Measurements from ENCODE around the gene RIN3. TPM values are rescaled to one million over a fixed set of nuclear protein-coding genes. Genes with fewer than 3 reads are reported as not detected.

Gene RIN3
- total and polyA plus RNA-seq, 10 of the 15 experiments (the other 5 are each of a cell fraction or from before 2014, with no cell fraction given) = 0.91 to 23.3 (median 6.3) TPM

DNA sequence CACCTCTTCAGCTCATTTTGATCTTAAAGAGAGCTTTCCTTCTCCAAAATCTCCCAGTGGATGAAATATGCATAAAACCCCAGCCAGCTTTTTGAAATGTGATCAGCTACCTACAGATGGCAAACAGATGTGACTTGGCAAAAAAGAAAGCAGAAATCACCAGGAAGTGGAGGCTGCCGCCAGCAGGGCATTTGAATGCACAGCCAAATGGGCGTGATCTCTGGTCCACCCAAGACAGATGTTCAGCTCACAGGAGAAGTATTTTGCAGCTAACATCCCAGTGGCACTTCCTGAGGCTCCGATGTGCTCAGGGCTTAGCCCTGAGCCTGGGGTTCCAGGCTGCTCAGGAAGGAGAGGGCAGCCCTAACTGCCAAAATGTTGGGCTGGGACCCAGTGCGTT is 156.6 kb downstream of the RIN3 start:
- Histone ChIP-seq H3K36me3 (ENCODE audit: control insufficient read depth in 2 of 2, insufficient read depth in 2 of 2, low read length in 1 of 2) (peaks cover 0 to 4% of the 10 kb centered on the region in 2 experiments; a peak in 2 of 4 replicates), H3K9ac (ENCODE audit: control insufficient read depth, insufficient read depth, low read length) (no peak overlapping the region), H3K4me3 (no peak overlapping the region), H3K27me3 (replicated peaks in 1 of 2; ENCODE audit: control insufficient read depth in 2 of 2, insufficient read depth in 2 of 2, low read length in 1 of 2) (no peaks in the 10 kb centered on the region), H3K4me2 (ENCODE audit: control insufficient read depth, insufficient read depth) (peak overlapping the region; percentile 17), H4K20me1 (ENCODE audit: control insufficient read depth, insufficient read depth) (no peaks in the 10 kb centered on the region), H3K79me2 (ENCODE audit: control insufficient read depth, insufficient read depth, low read length) (no peaks in the 10 kb centered on the region), H2AFZ (ENCODE audit: control insufficient read depth, low read depth, low read length) (no peak overlapping the region), H3K4me1 (ENCODE audit: control insufficient read depth, insufficient read depth, low read length) (peaks cover 30% of the 10 kb centered on the region), H3K27ac (ENCODE audit: control insufficient read depth, insufficient read depth) (peak overlapping the region; percentile 7; the same call in 1 of the 2 replicates), H3K9me3 (replicated peaks; ENCODE audit: control insufficient read depth, insufficient read depth, low read length) (no peaks in the 10 kb centered on the region)
- ChIA-PET POLR2A (interaction anchor here (0.6 to 1.3 kb wide), 9 partner anchors 11 to 412 kb away, joined by 3 to 6 read pairs (median 3); no protein-coding TSS in a partner anchor), SMC1A (ENCODE audit: uncharacterized antibody, unreplicated experiment) (interaction anchor here (0.6 to 2.0 kb wide), 7 partner anchors 12 to 394 kb away, joined by 3 to 7 read pairs (median 4); no protein-coding TSS in a partner anchor), CTCF (interaction anchor here (0.7 to 1.2 kb wide), 6 partner anchors 10 to 87 kb away, joined by 3 to 4 read pairs (median 3); no protein-coding TSS in a partner anchor), RAD21 (ENCODE audit: unreplicated experiment) (interaction anchor here (1.1 to 1.7 kb wide), 6 partner anchors 10 to 211 kb away, joined by 3 to 6 read pairs (median 4); no protein-coding TSS in a partner anchor)
- intact Hi-C loops (cut with micrococcal nuclease; ENCODE audit: unreplicated experiment) = no loop called here
- in situ Hi-C loops (cut with MboI) = no loop called here
- TF ChIP-seq DPF2 (IDR thresholded peaks at IDR 0.05) (no peak), TCF12 (IDR thresholded peaks at IDR 0.05; ENCODE audit: low read depth, low read length) (no peak), ATF7 (IDR thresholded peaks at IDR 0.05; ENCODE audit: low read depth) (no peak), YY1 (IDR thresholded peaks at IDR 0.05; ENCODE audit: low read depth, low read length) (no peak), MXI1 (IDR thresholded peaks at IDR 0.05; ENCODE audit: low read depth, low read length) (no peak), RAD21 (IDR thresholded peaks at IDR 0.05; ENCODE audit: insufficient read depth, low read depth, low read length) (peak; percentile 30; the same call in 1 of the 2 replicates)
- TF ChIP-seq, protein P1, sequence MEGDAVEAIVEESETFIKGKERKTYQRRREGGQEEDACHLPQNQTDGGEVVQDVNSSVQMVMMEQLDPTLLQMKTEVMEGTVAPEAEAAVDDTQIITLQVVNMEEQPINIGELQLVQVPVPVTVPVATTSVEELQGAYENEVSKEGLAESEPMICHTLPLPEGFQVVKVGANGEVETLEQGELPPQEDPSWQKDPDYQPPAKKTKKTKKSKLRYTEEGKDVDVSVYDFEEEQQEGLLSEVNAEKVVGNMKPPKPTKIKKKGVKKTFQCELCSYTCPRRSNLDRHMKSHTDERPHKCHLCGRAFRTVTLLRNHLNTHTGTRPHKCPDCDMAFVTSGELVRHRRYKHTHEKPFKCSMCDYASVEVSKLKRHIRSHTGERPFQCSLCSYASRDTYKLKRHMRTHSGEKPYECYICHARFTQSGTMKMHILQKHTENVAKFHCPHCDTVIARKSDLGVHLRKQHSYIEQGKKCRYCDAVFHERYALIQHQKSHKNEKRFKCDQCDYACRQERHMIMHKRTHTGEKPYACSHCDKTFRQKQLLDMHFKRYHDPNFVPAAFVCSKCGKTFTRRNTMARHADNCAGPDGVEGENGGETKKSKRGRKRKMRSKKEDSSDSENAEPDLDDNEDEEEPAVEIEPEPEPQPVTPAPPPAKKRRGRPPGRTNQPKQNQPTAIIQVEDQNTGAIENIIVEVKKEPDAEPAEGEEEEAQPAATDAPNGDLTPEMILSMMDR (IDR thresholded peaks at IDR 0.05 in 2 of 3, conservative IDR thresholded peaks at IDR 0.05 in 1 of 3; ENCODE audit: control insufficient read depth in 2 of 3, extremely low read depth in 1 of 3, insufficient read depth in 1 of 3, low read depth in 3 of 3, low read length in 3 of 3) = peak in 2 of 3 experiments; percentile 3 to 33; a peak in 2 of 6 replicates
- no peak for FAIRE-seq
- DNase-seq (ENCODE audit: low read depth, low spot score) = no peak
- no peak for ATAC-seq
- 49% methylated on average over 4 of the region's 4 CpGs for WGBS (ENCODE audit: insufficient coverage, insufficient replicate concordance, low lambda C conversion rate, missing lambda C conversion rate)
- no TSS peak for BruUV-seq (replicated peaks)
